ENCODE data around the gene OTP.
"Not testable (repeated sequence)": the region's sequence is repeated elsewhere in the genome, so short reads cannot be mapped to it uniquely, and the experiment has no call there.

The OTP gene

DNA sequence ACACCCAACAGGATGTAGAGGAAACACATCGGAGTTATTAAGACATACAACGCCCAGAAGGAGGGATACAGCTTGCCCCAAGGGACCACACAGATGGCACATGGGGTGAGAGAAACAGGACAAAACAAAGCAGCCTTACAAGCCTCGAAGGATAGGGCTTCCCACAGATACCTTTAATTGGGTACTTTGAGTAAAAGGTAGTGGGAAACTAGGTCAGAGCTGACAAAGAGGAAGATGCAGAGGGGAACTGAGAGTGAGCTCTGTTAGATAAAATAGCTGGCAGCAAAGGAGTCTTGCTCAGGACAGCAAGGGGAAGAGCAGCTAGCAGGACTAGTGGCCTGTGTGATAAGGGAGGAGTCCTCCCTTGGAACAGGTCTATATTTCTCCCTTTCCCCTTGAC, 48.2 kb downstream of the OTP start:
- H3K9me3 Mint-ChIP-seq = no peaks in the 10 kb centered on the region

DNA sequence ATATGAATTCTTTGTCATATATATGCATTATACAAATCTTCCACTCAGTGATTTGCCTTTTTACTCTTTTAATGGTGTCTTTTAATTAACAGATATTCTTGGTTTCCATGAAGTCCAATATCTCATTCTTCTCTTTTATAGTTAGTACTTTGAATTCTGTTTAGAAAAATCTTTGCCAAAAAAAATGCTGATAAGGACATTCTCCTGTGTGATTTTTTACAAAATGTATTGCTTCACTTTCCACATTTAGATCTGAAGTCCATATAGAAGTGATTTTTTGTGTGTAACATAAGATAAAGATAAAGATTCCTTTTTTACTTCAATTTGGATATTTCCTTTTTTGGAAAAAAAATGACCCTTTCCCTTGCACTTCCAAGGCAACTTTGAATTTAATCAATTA, 50.3 kb downstream of the OTP start:
- Mint-ChIP-seq H3K27me3 (ENCODE audit: low read depth) (peaks cover 29% of the 10 kb centered on the region), H3K4me1 (ENCODE audit: low read depth) (no peaks in the 10 kb centered on the region), H3K36me3 (ENCODE audit: low read depth) (no peaks in the 10 kb centered on the region), H3K9me3 (no peaks in the 10 kb centered on the region), H3K27ac (no peak overlapping the region), H3K4me3 (no peak overlapping the region)

More for the DNA sequence above, 48.2 kb downstream of the OTP start:
- Mint-ChIP-seq H3K27me3 (ENCODE audit: low read depth) (peaks cover 14% of the 10 kb centered on the region), H3K4me1 (ENCODE audit: low read depth) (no peaks in the 10 kb centered on the region), H3K36me3 (ENCODE audit: low read depth) (no peaks in the 10 kb centered on the region), H3K4me3 (no peak overlapping the region), H3K27ac (no peak overlapping the region)

- H3K9me3 Mint-ChIP-seq = no peaks in the 10 kb centered on the region
- peaks cover 31% of the 10 kb centered on the region for H3K27me3 Mint-ChIP-seq (ENCODE audit: low read depth)
- no peak overlapping the region for H3K4me3 Mint-ChIP-seq
- H3K27ac Mint-ChIP-seq = no peak overlapping the region
- H3K4me1 Mint-ChIP-seq (ENCODE audit: low read depth) = no peaks in the 10 kb centered on the region
- no peaks in the 10 kb centered on the region for H3K36me3 Mint-ChIP-seq (ENCODE audit: low read depth)
Observed at GRCh38 chr5:77586101-77586500, 52.4 kb downstream of the OTP start.

- H3K4me1 Mint-ChIP-seq (ENCODE audit: low read depth); H3K36me3 Mint-ChIP-seq (ENCODE audit: low read depth); H3K27ac Mint-ChIP-seq; H3K9me3 Mint-ChIP-seq; H3K4me3 Mint-ChIP-seq: not testable (repeated sequence)
- H3K27me3 Mint-ChIP-seq (ENCODE audit: low read depth) = peaks cover 20% of the 10 kb centered on the region
Observed at GRCh38 chr5:77582143-77582542, 56.4 kb downstream of the OTP start.
